NCI-H345 treated with DMSO at 0.1 percent for 48 hours (cell line): ENCODE data around the gene ENKD1.
"Not testable (repeated sequence)": the region's sequence is repeated elsewhere in the genome, so short reads cannot be mapped to it uniquely, and the experiment has no call there.

Experiments used
- DNase-seq: peaks from one replicate; lab custom pipeline; 2025; ENCODE audit not compliant: unreplicated experiment; lab: John Stamatoyannopoulos, UW

ENKD1 gene

GRCh38 chr16:67666559-67667452, at the start of gene ENKD1, which contains the start of gene C16orf86:
ENKD1 (minus strand) TSS chr16:67666750; CDS start chr16:67666442, 308 bp downstream.
C16orf86 (plus strand) TSS chr16:67666814; CDS start chr16:67666971, 157 bp downstream.
- DNase-seq, result peak; percentile 21

- DNase-seq, result no peak
Measured at GRCh38 chr16:67716097-67716496, 49.5 kb upstream of the ENKD1 start.

- DNase-seq, result no peak
Measured at GRCh38 chr16:67714522-67714921, 48.0 kb upstream of the ENKD1 start.

GRCh38 chr16:67713647-67714273, 47.2 kb upstream of the ENKD1 start:
- DNase-seq, result no peak

GRCh38 chr16:67710607-67711006, 44.1 kb upstream of the ENKD1 start:
- no peak for DNase-seq

GRCh38 chr16:67709050-67709449, 42.5 kb upstream of the ENKD1 start:
- no peak for DNase-seq

GRCh38 chr16:67708368-67708771, 41.8 kb upstream of the ENKD1 start:
- DNase-seq, result no peak

GRCh38 chr16:67707790-67708189, 41.2 kb upstream of the ENKD1 start:
- no peak for DNase-seq

GRCh38 chr16:67707210-67707609, 40.7 kb upstream of the ENKD1 start:
- DNase-seq, result no peak

- DNase-seq, result no peak
Measured at GRCh38 chr16:67704110-67704509, 37.6 kb upstream of the ENKD1 start.

GRCh38 chr16:67703626-67704025, 37.1 kb upstream of the ENKD1 start:
- DNase-seq, result no peak

GRCh38 chr16:67702130-67702529, 35.6 kb upstream of the ENKD1 start:
- no peak for DNase-seq

- DNase-seq, result no peak
Measured at GRCh38 chr16:67701420-67701819, 34.9 kb upstream of the ENKD1 start.

- DNase-seq, result no peak
Measured at GRCh38 chr16:67699265-67699664, 32.7 kb upstream of the ENKD1 start.

- DNase-seq, result no peak
Measured at GRCh38 chr16:67697422-67698185, 31.1 kb upstream of the ENKD1 start.

GRCh38 chr16:67694611-67695010, 28.1 kb upstream of the ENKD1 start:
- DNase-seq, result no peak

GRCh38 chr16:67693517-67694285, 27.2 kb upstream of the ENKD1 start:
- DNase-seq, result not testable (repeated sequence)

- DNase-seq, result no peak
Measured at GRCh38 chr16:67685388-67686112, 19.0 kb upstream of the ENKD1 start.

GRCh38 chr16:67683767-67684166, 17.2 kb upstream of the ENKD1 start:
- no peak for DNase-seq
